CD4-positive, alpha-beta T cell (primary cell): ENCODE measurements around the gene IGLL5. TPM values are rescaled to one million over a fixed set of nuclear protein-coding genes. Genes with fewer than 3 reads are reported as not detected.
"Not testable (repeated sequence)": the region's sequence is repeated elsewhere in the genome, so short reads cannot be mapped to it uniquely, and the experiment has no call there.

Experiments used
- ATAC-seq: fragments of 200-7000 bp; cut with Tn5 transposase; one replicate; pipeline ENCODE4 v1.10.0; 2022; ENCODE audit warnings: mild to moderate bottlenecking; ENCODE audit not compliant: poor library complexity
- CTCF ChIA-PET: fragments of 350-600 bp; sonication (Branson Sonifier 250); formaldehyde crosslinking; loops from one replicate; lab custom pipeline; 2021; ENCODE audit warnings: antibody characterized with exemption, inconsistent platforms; lab: Charles Lee
- POLR2A ChIA-PET: fragments of 350-600 bp; sonication (Branson Sonifier 250); formaldehyde crosslinking; loops from one replicate; lab custom pipeline; 2021; ENCODE audit warnings: antibody characterized with exemption, inconsistent platforms; lab: Charles Lee
- DNase-seq, 14 experiments: peaks; one replicate each; pipeline ENCODE4 v3.0.0-alpha.2; 2013 to 2020; ENCODE audit warnings: mixed read lengths in 2 of 14
- H3K27ac ChIP-seq, 2 donors: one replicate each; pipeline versions ENCODE4 v1.5.1 to v1.7.0; 2013; ENCODE audit warnings: low read length in 2 of 2, low read depth in 1 of 2, mild to moderate bottlenecking in 1 of 2
- H3K27me3 ChIP-seq, 2 experiments: 1 replicate in 1 of 2; 2 replicates in 1 of 2; pipeline versions ENCODE4 v1.6.1 to v1.7.0; 2013; ENCODE audit warnings: low read length in 2 of 2, control low read depth in 1 of 2, mild to moderate bottlenecking in 1 of 2, moderate library complexity in 1 of 2; ENCODE audit not compliant: insufficient read depth in 2 of 2, control insufficient read depth in 1 of 2
- H3K36me3 ChIP-seq: one replicate; pipeline ENCODE4 v1.6.1; 2013; ENCODE audit warnings: low read length, control low read depth; ENCODE audit not compliant: insufficient read depth
- H3K4me1 ChIP-seq: one replicate; pipeline ENCODE4 v1.6.1; 2013; ENCODE audit warnings: low read length, control low read depth; ENCODE audit not compliant: insufficient read depth
- H3K4me3 ChIP-seq: one replicate; pipeline ENCODE4 v1.5.1; 2013; ENCODE audit warnings: mild to moderate bottlenecking, low read length, moderate library complexity
- H3K9me3 ChIP-seq, 2 experiments: 1 replicate in 1 of 2; 2 replicates in 1 of 2; pipeline versions ENCODE4 v1.6.1 to v1.7.0; 2013; ENCODE audit warnings: low read length in 2 of 2, mild to moderate bottlenecking in 2 of 2, control low read depth in 1 of 2, moderate library complexity in 1 of 2; ENCODE audit not compliant: control insufficient read depth in 1 of 2, insufficient read depth in 1 of 2
- H3K27ac Mint-ChIP-seq: one replicate; pipeline ENCODE4 v1.8.0; 2020; ENCODE audit warnings: mixed read lengths
- H3K27me3 Mint-ChIP-seq: one replicate; pipeline ENCODE4 v1.8.0; 2021; ENCODE audit warnings: mixed read lengths
- H3K36me3 Mint-ChIP-seq: one replicate; pipeline ENCODE4 v1.8.0; 2021; ENCODE audit warnings: low read depth, mixed read lengths
- H3K4me1 Mint-ChIP-seq: one replicate; pipeline ENCODE4 v1.8.0; 2021; ENCODE audit warnings: low read depth, mixed read lengths
- H3K4me3 Mint-ChIP-seq: one replicate; pipeline ENCODE4 v1.8.0; 2020; ENCODE audit warnings: mild to moderate bottlenecking, mixed read lengths
- H3K9me3 Mint-ChIP-seq: one replicate; pipeline ENCODE4 v1.8.0; 2020; ENCODE audit warnings: mixed read lengths
- CTCF ChIP-seq: fragments of 200-600 bp; IDR thresholded peaks from one replicate; pipeline ENCODE4 v1.8.0; 2022; ENCODE audit warnings: antibody characterized with exemption, mild to moderate bottlenecking
- intact Hi-C, 2 experiments: fragments of 100-400 bp; cut with DNase I in 1 of 2; cut with micrococcal nuclease in 1 of 2; formaldehyde crosslinking; loops; one replicate each; pipeline versions ENCODE4 v1.15.1 to v1.9.0; 2023 to 2025; cut with DNase I, micrococcal nuclease
- total RNA-seq, 174 experiments: library from RNA in 2 of 174; stranded (reverse) in 2 of 174; gene quantifications; one replicate each; pipeline ENCODE4 v1.2.3 and lab custom pipeline; 2021 to 2026

The IGLL5 gene
- total RNA-seq, 2 experiments from 2014 or later: not detected

GRCh38 chr22:22901578-22902218 is 14.1 kb downstream of the IGLL5 start:
- ChIA-PET POLR2A (no interaction called here), CTCF (no interaction called here)
- Mint-ChIP-seq H3K4me1 (no peaks in the 10 kb centered on the region), H3K27me3 (peaks cover 2% of the 10 kb centered on the region), H3K27ac (no peak overlapping the region), H3K36me3 (no peaks in the 10 kb centered on the region), H3K4me3 (no peak overlapping the region), H3K9me3 (no peaks in the 10 kb centered on the region)
- H3K27ac ChIP-seq: no peak overlapping the region
- H3K27me3 ChIP-seq: no peaks in the 10 kb centered on the region
- H3K4me1 ChIP-seq: no peaks in the 10 kb centered on the region
- TF ChIP-seq CTCF: no peak
- H3K4me3 ChIP-seq: no peak overlapping the region
- ATAC-seq: no peak
- no peaks in the 10 kb centered on the region for H3K9me3 ChIP-seq
- intact Hi-C loops: no loop called here
- H3K36me3 ChIP-seq: no peaks in the 10 kb centered on the region
- DNase-seq: no peak

GRCh38 chr22:22902247-22903001 is 14.8 kb downstream of the IGLL5 start:
- Histone ChIP-seq H3K4me1 (no peaks in the 10 kb centered on the region), H3K27me3 (no peaks in the 10 kb centered on the region), H3K27ac (no peak overlapping the region), H3K4me3 (no peak overlapping the region), H3K9me3 (no peaks in the 10 kb centered on the region), H3K36me3 (no peaks in the 10 kb centered on the region)
- H3K4me3 Mint-ChIP-seq: no peak overlapping the region
- POLR2A ChIA-PET: no interaction called here
- CTCF ChIA-PET: interaction anchor here (1.0 kb wide), 1 partner anchor 52 kb away, joined by 3 read pairs; no protein-coding TSS in a partner anchor
- H3K36me3 Mint-ChIP-seq: no peaks in the 10 kb centered on the region
- H3K9me3 Mint-ChIP-seq: no peaks in the 10 kb centered on the region
- H3K27ac Mint-ChIP-seq: no peak overlapping the region
- intact Hi-C loops: no loop called here
- DNase-seq (no peak), ATAC-seq (no peak)
- no peak for TF ChIP-seq CTCF
- no peaks in the 10 kb centered on the region for H3K4me1 Mint-ChIP-seq
- no peaks in the 10 kb centered on the region for H3K27me3 Mint-ChIP-seq

GRCh38 chr22:22903355-22903777 is 15.8 kb downstream of the IGLL5 start:
- no peaks in the 10 kb centered on the region for H3K27me3 ChIP-seq
- no peak overlapping the region for H3K27ac ChIP-seq
- Mint-ChIP-seq H3K4me1 (no peaks in the 10 kb centered on the region), H3K9me3 (no peaks in the 10 kb centered on the region), H3K27me3 (no peaks in the 10 kb centered on the region), H3K36me3 (no peaks in the 10 kb centered on the region), H3K4me3 (no peak overlapping the region), H3K27ac (no peak overlapping the region)
- DNase-seq (no peak), ATAC-seq (no peak)
- H3K9me3 ChIP-seq: no peaks in the 10 kb centered on the region
- no peaks in the 10 kb centered on the region for H3K36me3 ChIP-seq
- POLR2A ChIA-PET: no interaction called here
- no peaks in the 10 kb centered on the region for H3K4me1 ChIP-seq
- CTCF ChIA-PET: interaction anchor here (1.0 kb wide), 1 partner anchor 51 kb away, joined by 3 read pairs; no protein-coding TSS in a partner anchor
- intact Hi-C loops: no loop called here
- H3K4me3 ChIP-seq: no peak overlapping the region
- no peak for TF ChIP-seq CTCF

GRCh38 chr22:22903781-22904192 is 16.2 kb downstream of the IGLL5 start:
- POLR2A ChIA-PET, H3K4me1 ChIP-seq, H3K27ac ChIP-seq, H3K36me3 Mint-ChIP-seq, ATAC-seq, H3K36me3 ChIP-seq, H3K27me3 ChIP-seq, CTCF ChIA-PET, H3K9me3 ChIP-seq, H3K27me3 Mint-ChIP-seq, intact Hi-C loops, H3K4me3 Mint-ChIP-seq, H3K9me3 Mint-ChIP-seq, DNase-seq, H3K4me1 Mint-ChIP-seq, H3K27ac Mint-ChIP-seq, H3K4me3 ChIP-seq: not testable (repeated sequence)

GRCh38 chr22:22904736-22905135 is 17.1 kb downstream of the IGLL5 start:
- H3K27ac ChIP-seq, intact Hi-C loops, DNase-seq, CTCF ChIA-PET, H3K27ac Mint-ChIP-seq, H3K4me3 ChIP-seq, ATAC-seq, H3K4me1 ChIP-seq, H3K4me3 Mint-ChIP-seq, H3K9me3 Mint-ChIP-seq, H3K27me3 Mint-ChIP-seq, H3K4me1 Mint-ChIP-seq, H3K36me3 Mint-ChIP-seq, POLR2A ChIA-PET, H3K9me3 ChIP-seq, H3K27me3 ChIP-seq, H3K36me3 ChIP-seq: not testable (repeated sequence)
